Inferior parietal cortex (tissue), 1 donor: ENCODE results near the gene DYDC2.
"Not testable (repeated sequence)": the region's sequence is repeated elsewhere in the genome, so short reads cannot be mapped to it uniquely, and the experiment has no call there.

ENCODE experiments used
- DNase-seq: peaks from one replicate; pipeline ENCODE4 v3.0.0-alpha.2; 2016; ENCODE audit errors: extremely low spot score

Gene DYDC2

DNA sequence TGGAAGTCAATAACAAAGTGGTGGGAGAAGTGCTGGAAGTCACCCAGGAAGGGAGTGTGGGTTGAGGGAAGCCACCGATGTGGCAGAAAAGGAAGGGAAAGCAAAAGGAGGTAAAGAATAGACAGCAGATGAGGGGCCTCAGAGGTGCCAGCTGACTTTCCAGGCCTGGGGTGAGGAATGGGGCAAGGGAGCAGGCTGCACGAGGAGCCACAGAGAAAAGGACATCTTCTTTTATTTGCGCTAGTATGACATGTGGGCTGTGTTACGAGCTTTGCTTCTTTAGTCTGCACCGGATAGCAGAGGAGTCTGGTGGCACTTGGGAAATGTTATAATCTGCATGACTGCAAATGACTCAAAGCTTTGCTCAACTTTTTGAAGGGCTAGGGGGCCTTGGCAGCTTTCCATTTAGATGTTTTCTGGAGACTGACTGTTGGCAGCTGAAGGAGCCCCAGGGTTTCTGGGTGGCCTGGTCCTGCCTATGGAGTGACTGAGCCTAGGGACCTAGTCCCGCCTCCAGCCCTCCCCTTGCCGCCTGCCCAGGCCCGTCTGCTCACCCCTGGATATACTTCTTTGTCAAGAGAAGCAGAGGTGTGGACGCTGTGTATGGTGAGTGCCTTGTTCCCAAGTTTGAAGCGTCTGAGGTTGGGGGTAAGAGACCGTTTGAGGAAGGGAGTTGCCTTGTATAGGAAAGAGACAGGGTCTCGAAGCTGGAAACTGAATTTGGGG, 56.9 kb downstream of the DYDC2 start:
- no peak for DNase-seq

DNA sequence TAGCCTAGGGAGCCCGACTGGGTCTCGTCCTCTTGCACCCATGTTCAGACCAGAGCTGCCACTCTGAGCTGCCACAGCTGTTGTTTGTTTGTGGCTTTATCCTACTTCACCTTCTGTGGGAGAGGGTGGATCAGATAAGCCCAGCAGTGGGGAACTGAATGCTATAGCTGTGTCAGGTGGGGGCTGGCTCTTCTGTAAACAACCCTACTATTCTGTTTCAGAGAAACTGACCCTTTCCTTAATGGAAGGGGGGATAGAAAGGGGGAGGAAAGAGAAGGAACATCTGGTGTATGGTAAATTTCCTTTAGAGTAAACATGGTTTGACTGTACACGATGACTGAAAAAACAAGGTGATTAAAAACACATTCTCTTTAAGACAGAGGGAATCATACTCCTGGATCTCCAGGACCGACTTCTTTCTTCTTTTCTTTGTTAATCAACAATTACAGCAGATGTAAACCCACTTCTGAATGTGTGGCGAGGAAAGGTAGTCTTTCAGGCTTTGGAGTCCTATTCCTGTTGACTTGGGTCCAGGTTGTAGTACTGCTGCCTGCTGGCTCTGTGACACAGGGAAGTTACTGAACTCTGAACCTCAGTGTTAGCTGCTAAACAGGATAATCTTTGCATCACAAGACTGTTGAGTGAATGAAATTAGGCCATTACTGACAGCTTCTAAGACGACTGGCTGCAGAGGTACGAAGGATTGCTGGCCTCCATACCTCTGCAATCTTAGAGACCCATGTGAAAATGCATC, 57.7 kb downstream of the DYDC2 start:
- DNase-seq: no peak

DNA sequence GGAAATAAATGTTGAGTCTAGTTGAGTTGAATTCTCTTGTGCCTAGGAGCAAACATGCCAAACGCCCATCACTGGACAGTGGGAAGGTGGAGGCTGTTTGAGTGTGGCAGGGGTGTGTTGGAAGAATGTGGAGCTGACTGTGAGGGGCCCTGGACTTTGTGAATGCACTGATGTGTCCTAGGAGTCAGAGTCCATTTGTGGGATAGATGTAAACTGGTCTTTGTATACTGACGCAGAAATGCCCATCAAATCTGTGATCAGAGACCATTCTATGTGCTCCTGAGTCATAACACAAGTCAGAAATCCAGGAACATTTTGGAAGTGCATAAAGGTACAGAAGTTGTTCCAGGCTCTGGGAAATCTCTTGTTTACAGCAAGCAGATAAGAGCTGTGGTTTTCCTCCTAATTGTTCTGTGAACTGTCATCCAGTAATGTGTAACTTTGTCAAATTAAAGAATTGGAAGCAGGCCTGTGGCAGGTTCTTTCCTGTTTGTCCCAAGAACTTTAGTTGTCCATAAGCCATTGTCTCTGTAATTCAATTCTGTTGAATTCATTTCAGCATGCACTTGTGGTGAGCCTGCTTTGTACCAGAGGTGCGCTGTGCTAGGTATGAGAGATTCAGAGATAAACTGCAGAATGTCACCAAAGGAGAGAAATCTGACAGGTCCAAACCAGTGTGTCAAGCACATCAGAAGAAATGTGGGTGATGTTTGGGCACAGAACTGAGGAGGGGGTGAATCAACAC, 59.3 kb downstream of the DYDC2 start:
- peak; percentile 39 for DNase-seq

DNA sequence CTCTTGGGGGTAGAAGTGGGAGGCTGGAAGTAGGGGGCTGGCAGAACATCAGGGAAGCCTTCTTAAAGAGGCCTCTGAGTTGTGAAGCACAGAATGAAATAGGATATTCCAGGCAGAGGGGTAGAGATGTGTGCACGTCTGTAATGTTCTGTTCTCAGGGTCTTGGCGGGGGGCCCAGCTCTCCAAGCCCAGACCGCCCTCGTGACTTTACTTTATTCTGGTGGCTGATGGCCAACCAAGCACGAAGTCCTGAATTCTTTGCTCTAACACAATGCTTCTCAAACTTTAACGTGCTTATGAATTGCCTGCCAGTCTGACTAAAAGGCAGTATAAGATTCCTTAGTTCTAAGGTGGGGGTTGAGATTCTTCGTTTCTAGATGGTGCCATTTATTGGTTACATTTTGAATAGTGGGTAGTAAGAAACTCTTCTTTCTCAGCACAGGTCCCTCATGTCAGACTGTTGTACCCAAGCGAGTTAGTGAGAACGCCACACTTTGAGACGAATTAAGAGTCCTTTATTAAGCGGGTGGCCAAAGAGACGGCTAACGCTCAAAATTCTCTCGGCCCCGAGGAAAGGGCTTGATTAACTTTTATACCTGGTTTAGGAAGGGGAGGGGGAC, 60.0 kb downstream of the DYDC2 start:
- DNase-seq: peak; percentile 49

DNA sequence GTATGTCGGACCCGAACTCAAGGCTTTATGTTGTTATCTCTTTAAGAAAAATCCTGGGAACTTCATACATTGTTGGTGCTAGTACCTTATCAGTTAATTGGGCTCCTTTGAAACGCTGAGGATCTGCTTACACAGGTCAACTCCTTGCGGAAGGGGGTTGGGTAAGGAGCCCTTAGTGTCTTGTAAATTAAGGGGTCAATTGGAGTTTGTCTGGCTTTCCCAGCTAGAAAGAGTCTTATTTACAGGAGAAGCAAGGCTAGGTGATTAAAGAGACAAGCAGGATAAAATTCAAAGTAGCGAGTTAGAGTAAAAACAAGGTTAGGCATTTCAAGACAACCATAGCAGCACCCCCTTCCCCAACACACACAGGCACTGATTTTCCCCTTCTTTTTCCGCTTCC, 60.7 kb downstream of the DYDC2 start:
- DNase-seq: not testable (repeated sequence)
